K562 (cell line): Measurements from ENCODE around the gene ITGB5. TPM values are rescaled to one million over a fixed set of nuclear protein-coding genes. Genes with fewer than 3 reads are reported as not detected.

ENCODE experiments used
- ATAC-seq: fragments of 200-7000 bp; cut with Tn5 transposase; 3 replicates; pipeline ENCODE4 v1.9.1; 2020; ENCODE audit warnings: moderate library complexity
- BruUV-seq: library from RNA; stranded (reverse); fragments of 400-500 nt; replicated peaks from 2 replicates; lab custom pipeline; 2021; lab: Mats Ljungman, UMichigan
- CTCF ChIA-PET: fragments of 300-600 bp; formaldehyde crosslinking; extraction: SDS; loops from one replicate; lab custom pipeline; 2021; ENCODE audit warnings: low intra/inter-chr PET ratio; lab: Yijun Ruan, JAX
- POLR2A ChIA-PET: fragments of 300-600, 350-650 bp; sonication (Branson Sonifier 250); formaldehyde crosslinking; extraction: SDS; loops from one replicate; lab custom pipeline; 2021; ENCODE audit warnings: antibody characterized with exemption, inconsistent platforms; lab: Yijun Ruan, JAX
- DNase-seq, 4 experiments: peaks; one replicate each; pipeline versions ENCODE4 v3.0.0 to v3.0.0-alpha.2; 2011 to 2018; ENCODE audit warnings: low spot score in 3 of 4, mixed read lengths in 3 of 4; ENCODE audit errors: extremely low read depth in 1 of 4
- FAIRE-seq: peaks from 2 replicates; lab custom pipeline; 2011; peaks lifted over from hg19 to GRCh38; lab: Jason Lieb, UNC
- H2AFZ ChIP-seq: 2 replicates; pipeline ENCODE4 v1.6.0; 2011; ENCODE audit warnings: low read depth, low read length, control low read depth, inconsistent platforms
- H3K27ac ChIP-seq: fragments of 200-600 bp; 3 replicates; pipeline ENCODE4 v1.8.0; 2011; ENCODE audit warnings: low read depth, mild to moderate bottlenecking, control low read depth, inconsistent platforms, low read length, moderate library complexity, mixed read lengths; ENCODE audit errors: extremely low read depth
- H3K27me3 ChIP-seq, 2 experiments: fragments of 300-600 bp in 1 of 2; 2 replicates in 1 of 2; 3 replicates in 1 of 2; pipeline versions ENCODE4 v1.6.0 to v1.8.0; 2011; ENCODE audit warnings: inconsistent platforms in 2 of 2, low read length in 2 of 2, mild to moderate bottlenecking in 1 of 2, mixed read lengths in 1 of 2, moderate library complexity in 1 of 2; ENCODE audit not compliant: control insufficient read depth in 2 of 2, insufficient read depth in 2 of 2
- H3K36me3 ChIP-seq: fragments of 300-600 bp; 3 replicates; pipeline ENCODE4 v1.8.0; 2011; ENCODE audit warnings: mild to moderate bottlenecking, low read length, inconsistent platforms; ENCODE audit not compliant: control insufficient read depth, insufficient read depth
- H3K4me1 ChIP-seq, 2 experiments: fragments of 200-600 bp in 1 of 2; replicated peaks in 1 of 2; 2 replicates in 1 of 2; 3 replicates in 1 of 2; pipeline versions ENCODE4 v1.5.1 to v1.8.0; 2011; ENCODE audit warnings: inconsistent platforms in 2 of 2, low read length in 2 of 2, mild to moderate bottlenecking in 1 of 2, mixed read lengths in 1 of 2, moderate library complexity in 1 of 2; ENCODE audit not compliant: control insufficient read depth in 2 of 2, insufficient read depth in 2 of 2
- H3K4me2 ChIP-seq: 2 replicates; pipeline ENCODE4 v1.6.1; 2011; ENCODE audit warnings: low read length, control low read depth, inconsistent platforms, mixed read lengths; ENCODE audit not compliant: insufficient read depth
- H3K4me3 ChIP-seq: fragments of 200-600 bp; sonication (generic), shearing (Covaris generic); 2 replicates; pipeline ENCODE4 v1.5.1; 2016; ENCODE audit warnings: control low read depth, inconsistent platforms
- H3K79me2 ChIP-seq: fragments of 200-600 bp; 3 replicates; pipeline ENCODE4 v1.8.0; 2011; ENCODE audit warnings: low read length, inconsistent platforms; ENCODE audit not compliant: control insufficient read depth, insufficient read depth
- H3K9ac ChIP-seq, 2 experiments: 2 replicates each; pipeline versions ENCODE4 v1.6.0 to v1.6.1; 2011; ENCODE audit warnings: low read depth in 2 of 2, low read length in 2 of 2, control low read depth in 1 of 2, inconsistent platforms in 1 of 2, mild to moderate bottlenecking in 1 of 2, mixed read lengths in 1 of 2; ENCODE audit not compliant: insufficient read depth in 1 of 2
- H3K9me1 ChIP-seq: one replicate; pipeline ENCODE4 v1.6.0; 2011; ENCODE audit warnings: inconsistent platforms, mild to moderate bottlenecking, low read length, moderate library complexity; ENCODE audit not compliant: control insufficient read depth, insufficient read depth
- H3K9me3 ChIP-seq: replicated peaks from 2 replicates; pipeline ENCODE4 v1.5.1; 2011; ENCODE audit warnings: low read depth, low read length, inconsistent platforms; ENCODE audit not compliant: control insufficient read depth, insufficient read depth
- H4K20me1 ChIP-seq: replicated peaks from 2 replicates; pipeline ENCODE4 v1.6.1; 2011; ENCODE audit warnings: low read length, inconsistent platforms, mixed read lengths; ENCODE audit not compliant: control insufficient read depth, insufficient read depth
- LCOR ChIP-seq: sonication (generic); formaldehyde crosslinking; IDR thresholded peaks from 2 replicates; pipeline ENCODE4 v1.8.0; 2022; ENCODE audit warnings: mild to moderate bottlenecking, missing genetic modification reagents
- ZNF445 ChIP-seq: fragments of 250-450 bp; sonication (Bioruptor Pico); IDR thresholded peaks from 2 replicates; pipeline ENCODE4 v1.4.0; 2020; ENCODE audit warnings: low read depth, mild to moderate bottlenecking, moderate library complexity
- WGBS: fragments of 100-300 bp; shearing (Covaris generic); methylation state at CpG from one replicate; pipeline ENCODE4 v1.1.6; 2016; ENCODE audit warnings: low coverage, mixed read lengths; ENCODE audit not compliant: insufficient coverage; ENCODE audit errors: missing lambda C conversion rate; 5-methylcytosine and 5-hydroxymethylcytosine counted together
- in situ Hi-C: fragments of 300-500 bp; cut with MboI; formaldehyde crosslinking; loops from 4 replicates; pipeline ENCODE4 v1.15.0; 2018; ENCODE audit warnings: inconsistent platforms, mixed read lengths
- intact Hi-C: fragments of 100-400 bp; cut with micrococcal nuclease; formaldehyde crosslinking; loops from 2 replicates; pipeline ENCODE4 v1.14.2; 2022
- polyA plus RNA-seq, 8 experiments: library from polyadenylated mRNA; depleted of rRNA in 4 of 8; stranded (reverse) in 5 of 8; unstranded in 3 of 8; fragments of >200 nt; fragmentation: Nextera tagmentation in 2 of 8; fragmentation: Illumina TruSeq in 1 of 8; extraction: Ambion mirVana in 2 of 8; extraction: Trizol in 1 of 8; gene quantifications; 2 replicates each; pipeline versions ENCODE4 v1.2.1 to v1.2.3, GENCODE V29; 2011 to 2014; ENCODE audit warnings: inconsistent platforms in 1 of 8, missing spikeins in 1 of 8
- total RNA-seq, 7 experiments: library from RNA; depleted of rRNA in 6 of 7; stranded (reverse); fragments of >200 nt in 6 of 7; fragmentation: Illumina TruSeq in 2 of 7; extraction: Trizol in 2 of 7; gene quantifications; 2 replicates each; pipeline versions ENCODE4 v1.2.1 to v1.2.3, GENCODE V29; 2011 to 2021; ENCODE audit warnings: low replicate concordance in 1 of 7
- TF ChIP-seq, protein P1 (sequence below): fragments of 450-650 bp; IDR thresholded peaks from 2 replicates; pipeline ENCODE4 v1.6.1; 2016; ENCODE audit warnings: missing biosample characterization, missing genetic modification characterization
- TF ChIP-seq, protein P2 (sequence below): fragments of 250-450 bp; sonication (Bioruptor Pico); IDR thresholded peaks from 2 replicates; pipeline ENCODE4 v1.4.0; 2020; ENCODE audit warnings: borderline replicate concordance

The ITGB5 gene
- total and polyA plus RNA-seq, 9 of the 15 experiments (the other 6 are each of a cell fraction or from before 2014, with no cell fraction given), result 1.7 to 46.8 (median 9.9) TPM

DNA sequence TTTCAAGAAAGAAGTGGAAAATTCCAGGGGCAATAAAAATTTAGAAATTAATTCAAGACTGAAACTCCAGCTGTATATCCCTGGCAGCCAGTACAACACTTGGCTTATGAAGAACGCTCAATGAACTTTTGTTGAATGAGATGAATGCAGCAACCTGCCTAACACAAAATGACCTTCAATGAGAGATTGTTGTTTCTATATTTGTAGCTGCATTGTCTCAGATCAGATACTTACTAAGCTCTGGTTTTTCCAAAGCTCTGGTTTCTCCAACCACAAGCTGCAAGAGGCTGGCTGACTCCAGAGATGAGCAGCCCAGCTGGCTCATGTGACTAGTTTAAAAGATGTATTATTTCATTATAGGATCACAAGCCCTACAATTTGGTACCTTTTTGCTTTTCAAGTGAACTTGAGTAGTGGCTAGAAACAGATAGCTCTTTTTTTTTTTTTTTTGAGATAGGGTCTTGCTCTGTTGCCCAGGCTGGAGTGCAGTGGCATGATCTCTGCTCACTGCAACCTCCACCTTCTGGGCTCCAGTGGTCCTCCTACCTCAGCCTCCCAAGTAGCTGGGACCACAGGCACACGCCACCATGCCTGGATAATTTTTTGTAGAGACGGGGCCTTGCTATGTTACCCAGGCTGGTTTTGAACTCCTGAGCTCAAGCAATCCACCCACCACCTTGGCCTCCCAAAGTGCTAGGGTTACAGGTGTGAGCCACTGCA is 99.5 kb downstream of the ITGB5 start:
- Histone ChIP-seq H3K9me3 (no peaks in the 10 kb centered on the region), H3K4me3 (no peak overlapping the region), H3K4me1 (no peaks in the 10 kb centered on the region; a peak in 1 of 5 replicates), H3K36me3 (no peaks in the 10 kb centered on the region), H2AFZ (no peak overlapping the region), H3K79me2 (no peaks in the 10 kb centered on the region), H3K27me3 (no peaks in the 10 kb centered on the region), H3K4me2 (no peak overlapping the region), H4K20me1 (no peaks in the 10 kb centered on the region), H3K9ac (no peak overlapping the region), H3K27ac (no peak overlapping the region), H3K9me1 (no peaks in the 10 kb centered on the region)
- intact Hi-C loops (loop anchor here (2.0 kb wide), 1 partner anchor 113 kb away; no protein-coding TSS in a partner anchor), in situ Hi-C loops (no loop called here)
- BruUV-seq, result no TSS peak
- DNase-seq, result no peak
- FAIRE-seq, result no peak
- ChIA-PET POLR2A (interaction anchor here (0.9 to 1.9 kb wide), 4 partner anchors 10 to 34 kb away, joined by 3 to 4 read pairs (median 3); no protein-coding TSS in a partner anchor), CTCF (interaction anchor here (2.3 kb wide), 1 partner anchor 114 kb away, joined by 21 read pairs; no protein-coding TSS in a partner anchor)
- no peak for ATAC-seq
- WGBS, result 43% methylated on average over 1 of the region's 3 CpGs
- TF ChIP-seq ZNF445 (CRISPR knock-in tag) (no peak), LCOR (no peak)
- TF ChIP-seq, protein P1, sequence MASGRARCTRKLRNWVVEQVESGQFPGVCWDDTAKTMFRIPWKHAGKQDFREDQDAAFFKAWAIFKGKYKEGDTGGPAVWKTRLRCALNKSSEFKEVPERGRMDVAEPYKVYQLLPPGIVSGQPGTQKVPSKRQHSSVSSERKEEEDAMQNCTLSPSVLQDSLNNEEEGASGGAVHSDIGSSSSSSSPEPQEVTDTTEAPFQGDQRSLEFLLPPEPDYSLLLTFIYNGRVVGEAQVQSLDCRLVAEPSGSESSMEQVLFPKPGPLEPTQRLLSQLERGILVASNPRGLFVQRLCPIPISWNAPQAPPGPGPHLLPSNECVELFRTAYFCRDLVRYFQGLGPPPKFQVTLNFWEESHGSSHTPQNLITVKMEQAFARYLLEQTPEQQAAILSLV (tag), result no peak
- TF ChIP-seq, protein P2, sequence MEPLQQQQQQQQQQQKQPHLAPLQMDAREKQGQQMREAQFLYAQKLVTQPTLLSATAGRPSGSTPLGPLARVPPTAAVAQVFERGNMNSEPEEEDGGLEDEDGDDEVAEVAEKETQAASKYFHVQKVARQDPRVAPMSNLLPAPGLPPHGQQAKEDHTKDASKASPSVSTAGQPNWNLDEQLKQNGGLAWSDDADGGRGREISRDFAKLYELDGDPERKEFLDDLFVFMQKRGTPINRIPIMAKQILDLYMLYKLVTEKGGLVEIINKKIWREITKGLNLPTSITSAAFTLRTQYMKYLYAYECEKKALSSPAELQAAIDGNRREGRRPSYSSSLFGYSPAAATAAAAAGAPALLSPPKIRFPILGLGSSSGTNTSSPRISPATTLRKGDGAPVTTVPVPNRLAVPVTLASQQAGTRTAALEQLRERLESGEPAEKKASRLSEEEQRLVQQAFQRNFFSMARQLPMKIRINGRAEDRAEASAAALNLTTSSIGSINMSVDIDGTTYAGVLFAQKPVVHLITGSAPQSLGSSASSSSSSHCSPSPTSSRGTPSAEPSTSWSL (CRISPR knock-in tag), result no peak
